Heart left ventricle (tissue), 16 donors: Measurements from ENCODE around the gene RAB11FIP4. TPM values are rescaled to one million over a fixed set of nuclear protein-coding genes. Genes with fewer than 3 reads are reported as not detected.

ENCODE experiments used
- ATAC-seq, 4 donors: fragments of 200-7000 bp; cut with Tn5 transposase; one replicate each; pipeline ENCODE4 v1.9.1; 2020 to 2022; ENCODE audit warnings: moderate library complexity in 4 of 4, mild to moderate bottlenecking in 3 of 4, moderate number of reproducible peaks in 1 of 4
- DNase-seq, 5 donors: peaks; one replicate each; pipeline ENCODE4 v3.0.0-alpha.2; 2020
- H3K27ac ChIP-seq, 12 donors: fragments of 200-600 bp; sonication (generic) in 4 of 12; one replicate each; pipeline versions ENCODE4 v1.5.0 to v1.8.0; 2016 to 2022; ENCODE audit warnings: mild to moderate bottlenecking in 2 of 12
- H3K27me3 ChIP-seq, 9 donors: fragments of 200-600 bp; sonication (generic) in 2 of 9; one replicate each; pipeline versions ENCODE4 v1.5.1 to v1.8.0; 2016 to 2022; ENCODE audit warnings: mild to moderate bottlenecking in 3 of 9
- H3K36me3 ChIP-seq, 9 donors: fragments of 200-600 bp; sonication (generic) in 2 of 9; one replicate each; pipeline versions ENCODE4 v1.5.0 to v1.8.0; 2018 to 2022; ENCODE audit warnings: mild to moderate bottlenecking in 2 of 9
- H3K4me1 ChIP-seq, 12 donors: fragments of 200-600 bp; sonication (generic) in 4 of 12; one replicate each; pipeline versions ENCODE4 v1.5.0 to v1.8.0; 2016 to 2022; ENCODE audit warnings: mild to moderate bottlenecking in 3 of 12
- H3K4me3 ChIP-seq, 12 donors: fragments of 200-600 bp; sonication (generic) in 4 of 12; one replicate each; pipeline versions ENCODE4 v1.5.0 to v1.8.0; 2017 to 2022; ENCODE audit warnings: mild to moderate bottlenecking in 9 of 12, moderate library complexity in 4 of 12
- H3K9me3 ChIP-seq, 12 donors: fragments of 200-600 bp; sonication (generic) in 4 of 12; one replicate each; pipeline versions ENCODE4 v1.5.0 to v1.8.0; 2016 to 2022; ENCODE audit warnings: mild to moderate bottlenecking in 1 of 12
- CTCF ChIP-seq, 12 donors: fragments of 200-600 bp; sonication (generic) in 4 of 12; IDR thresholded peaks; one replicate each; pipeline versions ENCODE4 v1.5.0 to v1.8.0; 2018 to 2022; ENCODE audit warnings: antibody characterized with exemption in 12 of 12, mild to moderate bottlenecking in 5 of 12
- POLR2A ChIP-seq, 2 donors: fragments of 450-650 bp; IDR thresholded peaks; one replicate each; pipeline ENCODE4 v1.6.1; 2017; ENCODE audit warnings: antibody characterized with exemption in 2 of 2, mild to moderate bottlenecking in 2 of 2, moderate library complexity in 2 of 2
- WGBS, 4 donors: extraction: QIAGEN DNeasy Blood & Tissue Kit in 2 of 4; methylation state at CpG; one replicate each; pipeline versions ENCODE4 v1.1.5 to v1.1.7; 2013 to 2018; 5-methylcytosine and 5-hydroxymethylcytosine counted together
- intact Hi-C, 10 donors: fragments of 100-400 bp; cut with DNase I; formaldehyde crosslinking; loops; one replicate each; pipeline versions ENCODE4 v1.11.1 to v1.14.2; 2022
- polyA plus RNA-seq, 2 donors: library from polyadenylated mRNA; stranded (reverse); fragments of 200-250 nt; gene quantifications; one replicate each; pipeline ENCODE4 v1.2.3, GENCODE V29; 2013
- total RNA-seq, 9 donors: library from RNA; depleted of rRNA in 2 of 9; stranded (reverse); fragments of >200 nt in 2 of 9; fragmentation: NEBNext Ultra II Directional in 3 of 9; extraction: Animal tissue kit (Norgen Biotek cat#: 25700) in 3 of 9; gene quantifications; one replicate each; pipeline versions ENCODE4 v1.1.0 to v1.2.4, GENCODE V29; 2016 to 2023
- donor health status: ischemic (EF 13 %, LVEDD 7.1; RV severe dilation, severe dysfunction).
- donor health status: healthy with polysubstance abuse.
- donor health status: DM: no; HTN: yes; CAD: no.
- donor health status: DM: no; HTN: no; CAD: no.
- donor health status: ischemic (EF 25% LVEDD 6.9; RV normal size, moderate dysfunction).
- donor health status: ischemic (EF 25% LVEDD 5.7; RV mildly dilated, moderate dysfunction).
- donor health status: healthy.
- donor health status: DM: yes; HTN: yes; CAD: no.
- donor health status: ischemic (EF 35%, LVEDD 5.7; RV mildly dilated, moderate dysfunction).
- donor health status: nonischemic (EF 11% LVEDD 7.7; RV severe dilation, severe dysfunction).
- donor health status: DM: yes; HTN: yes; CAD: no.
- donor health status: PGD.
- donor health status: ischemic (EF 29% LVEDD 5.4; RV normal size, mild dysfunction).
- donor health status: nonischemic (EF 23%, LVEDD 6.1; RV moderate dilation, normal function).

The RAB11FIP4 gene
- total and polyA plus RNA-seq, 11 donors = 1.5 to 13.7 (median 8.3) TPM

- 72 to 93% (median 91%) methylated on average over 6 to 14 of the region's 14 CpGs for WGBS, 4 donors
- intact Hi-C loops = loop anchor here in 7 of 10 donors (2.0 to 5.0 kb wide), 4 partner anchors 85 to 137 kb away; no protein-coding TSS in a partner anchor
- Histone ChIP-seq H3K27me3 (no peaks in the 10 kb centered on the region), H3K4me1 (peaks cover 0 to 12% (median 0%) of the 10 kb centered on the region in 12 donors), H3K36me3 (peaks cover 0 to 12% (median 0%) of the 10 kb centered on the region in 9 donors), H3K27ac (no peak overlapping the region), H3K4me3 (no peak overlapping the region), H3K9me3 (peaks cover 0 to 3% (median 0%) of the 10 kb centered on the region in 12 donors)
- DNase-seq = no peak
- no peak for ATAC-seq
- TF ChIP-seq POLR2A (IDR thresholded peaks at IDR 0.05) = no peak
- TF ChIP-seq CTCF (IDR thresholded peaks at IDR 0.05) = no peak
These were observed 132.6 kb downstream of the RAB11FIP4 start for GRCh38 chr17:31523862-31524730.

GRCh38 chr17:31524926-31525800 lies 133.7 kb downstream of the RAB11FIP4 start:
- intact Hi-C loops = loop anchor here (1.0 to 5.0 kb wide), 6 partner anchors 86 to 138 kb away; no protein-coding TSS in a partner anchor
- WGBS, 4 donors = 67 to 75% (median 69%) methylated on average over 26 to 31 of the region's 31 CpGs
- Histone ChIP-seq H3K4me3 (no peak overlapping the region), H3K27ac (no peak overlapping the region), H3K27me3 (no peaks in the 10 kb centered on the region), H3K9me3 (peaks cover 0 to 3% (median 0%) of the 10 kb centered on the region in 12 donors), H3K4me1 (peaks cover 0 to 12% (median 0%) of the 10 kb centered on the region in 12 donors), H3K36me3 (peaks cover 0 to 12% (median 0%) of the 10 kb centered on the region in 9 donors)
- ATAC-seq = peak; percentile 69 to 87 (median 83)
- TF ChIP-seq POLR2A (IDR thresholded peaks at IDR 0.05) (no peak), CTCF (IDR thresholded peaks at IDR 0.05) (peak; percentile 83 to 94 (median 87))
- peak; percentile 78 to 92 (median 82) for DNase-seq

DNA sequence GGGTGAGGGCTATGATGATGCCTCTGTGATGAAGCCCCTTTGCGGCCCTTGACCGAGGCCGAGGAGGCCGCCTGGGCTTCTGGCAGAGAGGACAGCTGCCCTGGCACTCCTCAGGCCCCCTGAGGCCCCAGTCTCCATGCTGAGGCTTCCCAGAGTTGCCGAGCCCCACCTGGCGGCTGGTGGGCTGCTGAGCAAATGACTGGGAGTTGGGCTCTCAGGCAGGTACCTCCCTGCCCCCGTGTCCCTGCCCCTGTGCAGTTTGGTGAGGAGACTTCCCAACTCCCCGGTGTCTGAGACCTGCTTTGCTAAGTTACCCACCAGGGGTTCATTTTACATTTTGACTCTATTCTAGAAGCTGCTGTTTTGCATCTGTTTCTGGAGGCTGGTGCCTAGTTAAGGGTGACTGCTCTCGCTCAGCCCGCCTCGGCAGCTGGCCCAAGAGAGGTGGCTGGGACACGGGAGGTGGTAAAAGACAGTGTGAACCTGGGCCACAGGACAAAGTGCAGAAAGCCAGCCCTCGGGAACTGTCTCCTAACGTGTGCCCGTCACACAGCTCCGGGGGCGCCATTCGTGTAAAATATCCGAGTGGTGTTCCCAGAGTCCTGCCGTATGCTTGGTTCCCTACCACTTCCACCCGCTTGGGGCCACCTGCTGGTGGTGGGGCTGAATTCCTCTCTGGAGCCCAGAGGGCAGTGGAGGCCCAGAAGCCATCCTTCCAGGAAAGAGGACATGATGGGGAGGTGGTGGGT lies 134.5 kb downstream of the RAB11FIP4 start:
- intact Hi-C loops = loop anchor here (1.0 to 5.0 kb wide), 6 partner anchors 87 to 139 kb away; no protein-coding TSS in a partner anchor
- H3K27me3 ChIP-seq = no peaks in the 10 kb centered on the region
- 81 to 83% (median 82%) methylated on average over 16 to 21 of the region's 21 CpGs for WGBS, 4 donors
- peaks cover 0 to 14% (median 0%) of the 10 kb centered on the region in 9 donors for H3K36me3 ChIP-seq
- TF ChIP-seq POLR2A (IDR thresholded peaks at IDR 0.05) (no peak), CTCF (IDR thresholded peaks at IDR 0.05) (peak in 4 of 12 donors; percentile 12 to 18 (median 14))
- peaks cover 0 to 12% (median 0%) of the 10 kb centered on the region in 12 donors for H3K4me1 ChIP-seq
- H3K9me3 ChIP-seq = peaks cover 0 to 3% (median 0%) of the 10 kb centered on the region in 12 donors
- no peak for DNase-seq
- H3K4me3 ChIP-seq = no peak overlapping the region
- ATAC-seq = no peak
- no peak overlapping the region for H3K27ac ChIP-seq
